Liver (tissue), 3 donors: ENCODE data around the gene NLRP7.

Experiments
- ATF3 ChIP-seq: IDR thresholded peaks from 2 replicates; pipeline ENCODE4 v1.6.1; 2016; ENCODE audit warnings: antibody characterized with exemption
- CTCF ChIP-seq: fragments of 150-350 bp; IDR thresholded peaks from 2 replicates; pipeline ENCODE4 v1.5.1; 2017; ENCODE audit warnings: improper control_type of control experiment, low read depth, low read length; ENCODE audit not compliant: missing input control
- EGR1 ChIP-seq, 2 donors: IDR thresholded peaks; 2 replicates each; pipeline ENCODE4 v1.6.1; 2016 to 2018; ENCODE audit warnings: antibody characterized with exemption in 2 of 2, low read depth in 2 of 2
- FOXA1 ChIP-seq: IDR thresholded peaks from 2 replicates; pipeline ENCODE4 v1.6.1; 2016; ENCODE audit warnings: antibody characterized with exemption
- GABPA ChIP-seq, 2 donors: IDR thresholded peaks in 1 of 2; conservative IDR thresholded peaks in 1 of 2; 2 replicates each; pipeline ENCODE4 v1.6.1; 2016; ENCODE audit warnings: antibody characterized with exemption in 2 of 2, mild to moderate bottlenecking in 1 of 2, moderate library complexity in 1 of 2
- JUND ChIP-seq, 2 donors: IDR thresholded peaks; 2 replicates each; pipeline ENCODE4 v1.6.1; 2016; ENCODE audit warnings: antibody characterized with exemption in 2 of 2
- RAD21 ChIP-seq, 2 donors: IDR thresholded peaks; 2 replicates each; pipeline ENCODE4 v1.6.1; 2016; ENCODE audit warnings: antibody characterized with exemption in 2 of 2, mild to moderate bottlenecking in 2 of 2
- REST ChIP-seq: IDR thresholded peaks from 2 replicates; pipeline ENCODE4 v1.6.1; 2016; ENCODE audit warnings: antibody characterized with exemption, mild to moderate bottlenecking
- SP1 ChIP-seq: IDR thresholded peaks from 2 replicates; pipeline ENCODE4 v1.6.1; 2018; ENCODE audit warnings: antibody characterized with exemption, mild to moderate bottlenecking
- TAF1 ChIP-seq: conservative IDR thresholded peaks from 2 replicates; pipeline ENCODE4 v1.6.1; 2016; ENCODE audit warnings: antibody characterized with exemption, mild to moderate bottlenecking
- YY1 ChIP-seq: IDR thresholded peaks from 2 replicates; pipeline ENCODE4 v1.6.1; 2016; ENCODE audit warnings: antibody characterized with exemption, mild to moderate bottlenecking
- ZBTB33 ChIP-seq: IDR thresholded peaks from 2 replicates; pipeline ENCODE4 v1.6.1; 2016; ENCODE audit warnings: antibody characterized with exemption
- donor health status: healthy.
- donor health status: healthy.

GRCh38 chr19:54905421-54905802 lies 41.9 kb downstream of the NLRP7 start:
- TF ChIP-seq GABPA (IDR thresholded peaks at IDR 0.05 in 1 of 2, conservative IDR thresholded peaks at IDR 0.05 in 1 of 2) = no peak
- TF ChIP-seq EGR1 (IDR thresholded peaks at IDR 0.05; ENCODE audit: low read depth in 2 of 2) = no peak
- no peak for TF ChIP-seq CTCF
- TF ChIP-seq RAD21 (IDR thresholded peaks at IDR 0.05) = no peak
- no peak for TF ChIP-seq ATF3
- no peak for TF ChIP-seq REST
- no peak for TF ChIP-seq TAF1
- TF ChIP-seq YY1 = no peak
- no peak for TF ChIP-seq JUND (IDR thresholded peaks at IDR 0.05)
- TF ChIP-seq ZBTB33 = no peak
- TF ChIP-seq FOXA1 = no peak
- TF ChIP-seq SP1 = no peak
